ENCODE measurements around the gene OLR1.
"Not testable (repeated sequence)": the region's sequence is repeated elsewhere in the genome, so short reads cannot be mapped to it uniquely, and the experiment has no call there.

OLR1 gene

GRCh38 chr12:10191865-10192264, 19.9 kb upstream of the OLR1 start:
- DNase-seq: no peak

GRCh38 chr12:10190558-10191388, 18.8 kb upstream of the OLR1 start:
- peak in 42 of 56 donors; percentile 7 to 72 (median 36) for DNase-seq

- DNase-seq: peak in 9 of 56 donors; percentile 1 to 22 (median 11)
Measured at GRCh38 chr12:10189653-10190052, 17.7 kb upstream of the OLR1 start.

- DNase-seq: not testable (repeated sequence)
Measured at GRCh38 chr12:10186958-10187357, 15.0 kb upstream of the OLR1 start.

- peak in 24 of 56 donors; percentile 4 to 60 (median 22) for DNase-seq
Measured at GRCh38 chr12:10186299-10186698, 14.4 kb upstream of the OLR1 start.

- DNase-seq: no peak
Measured at GRCh38 chr12:10184261-10184843, 12.4 kb upstream of the OLR1 start.

GRCh38 chr12:10182354-10183049, 10.6 kb upstream of the OLR1 start:
- no peak for DNase-seq

GRCh38 chr12:10179776-10180181, 7.8 kb upstream of the OLR1 start:
- DNase-seq: no peak

GRCh38 chr12:10178821-10179220, 6.9 kb upstream of the OLR1 start, which contains the start of gene TMEM52B:
Gene TMEM52B (plus strand): TSS chr12:10179032. CDS start chr12:10179575, 543 bp downstream.
- DNase-seq: no peak

GRCh38 chr12:10175846-10176636, 4.1 kb upstream of the OLR1 start:
- DNase-seq: no peak

GRCh38 chr12:10174986-10175614, 3.2 kb upstream of the OLR1 start:
- peak in 8 of 56 donors; percentile 1 to 39 (median 16) for DNase-seq

GRCh38 chr12:10170216-10170615, 1.7 kb downstream of the OLR1 start:
- no peak for DNase-seq

GRCh38 chr12:10169104-10169503, 2.8 kb downstream of the OLR1 start:
- DNase-seq: no peak

- no peak for DNase-seq
Measured at GRCh38 chr12:10167599-10167998, 4.3 kb downstream of the OLR1 start.

- DNase-seq: no peak
Measured at GRCh38 chr12:10165421-10165820, 6.5 kb downstream of the OLR1 start.

GRCh38 chr12:10163084-10163483, 8.8 kb downstream of the OLR1 start:
- no peak for DNase-seq

GRCh38 chr12:10160617-10161385, 11.1 kb downstream of the OLR1 start:
- no peak for DNase-seq

- DNase-seq: no peak
Measured at GRCh38 chr12:10159280-10159679, 12.7 kb downstream of the OLR1 start.

GRCh38 chr12:10158406-10158805, 13.5 kb downstream of the OLR1 start:
- DNase-seq: no peak

GRCh38 chr12:10155966-10156365, 16.0 kb downstream of the OLR1 start:
- no peak for DNase-seq

Data from nucleus accumbens (tissue), 56 donors.